H9 (cell line): ENCODE results near the gene NEK6. TPM values are rescaled to one million over a fixed set of nuclear protein-coding genes. Genes with fewer than 3 reads are reported as not detected.

Experiments
- DNase-seq: peaks from one replicate; pipeline ENCODE4 v3.0.0-alpha.2; 2017
- H2AFZ ChIP-seq: one replicate; pipeline ENCODE4 v1.6.1; 2013; ENCODE audit warnings: mild to moderate bottlenecking, low read length, control low read depth, moderate library complexity
- H2AK5ac ChIP-seq: 2 replicates; pipeline ENCODE4 v1.6.1; 2013; ENCODE audit warnings: low read length, control low read depth, mixed read lengths; ENCODE audit not compliant: insufficient read length
- H2BK120ac ChIP-seq: one replicate; pipeline ENCODE4 v1.6.1; 2013; ENCODE audit warnings: low read depth, mild to moderate bottlenecking, low read length, control low read depth, inconsistent platforms; ENCODE audit not compliant: poor library complexity, severe bottlenecking
- H2BK12ac ChIP-seq: 2 replicates; pipeline ENCODE4 v1.6.1; 2013; ENCODE audit warnings: low read length, control low read depth, mixed read lengths, low read depth; ENCODE audit not compliant: insufficient read length
- H2BK15ac ChIP-seq: 2 replicates; pipeline ENCODE4 v1.6.1; 2013; ENCODE audit warnings: low read depth, low read length, control low read depth
- H2BK20ac ChIP-seq: one replicate; pipeline ENCODE4 v1.6.1; 2013; ENCODE audit warnings: low read depth, mild to moderate bottlenecking, low read length, control low read depth, inconsistent platforms; ENCODE audit not compliant: poor library complexity, severe bottlenecking
- H2BK5ac ChIP-seq: 2 replicates; pipeline ENCODE4 v1.6.1; 2013; ENCODE audit warnings: low read length, control low read depth, mixed read lengths; ENCODE audit not compliant: insufficient read length
- H3K14ac ChIP-seq: 2 replicates; pipeline ENCODE4 v1.6.1; 2013; ENCODE audit warnings: low read length, control low read depth; ENCODE audit not compliant: insufficient read depth
- H3K18ac ChIP-seq: 2 replicates; pipeline ENCODE4 v1.6.1; 2013; ENCODE audit warnings: low read depth, mild to moderate bottlenecking, mixed read lengths, low read length, control low read depth; ENCODE audit not compliant: insufficient read length
- H3K23ac ChIP-seq: 2 replicates; pipeline ENCODE4 v1.6.1; 2013; ENCODE audit warnings: low read length, control low read depth, mixed read lengths, low read depth; ENCODE audit not compliant: insufficient read length
- H3K23me2 ChIP-seq: 2 replicates; pipeline ENCODE4 v1.6.1; 2013; ENCODE audit warnings: low read depth, mild to moderate bottlenecking, mixed read lengths, low read length, control low read depth; ENCODE audit not compliant: insufficient read length, poor library complexity, severe bottlenecking
- H3K27ac ChIP-seq: 2 replicates; pipeline ENCODE4 v1.5.1; 2013; ENCODE audit warnings: low read length, control low read depth, mixed read lengths, low read depth; ENCODE audit not compliant: insufficient read length
- H3K27me3 ChIP-seq: 2 replicates; pipeline ENCODE4 v1.6.1; 2013; ENCODE audit warnings: low read length, control low read depth, inconsistent platforms; ENCODE audit not compliant: insufficient read depth
- H3K4ac ChIP-seq: 2 replicates; pipeline ENCODE4 v1.6.1; 2013; ENCODE audit warnings: low read depth, mild to moderate bottlenecking, control low read depth, inconsistent platforms, low read length, moderate library complexity
- H3K4me1 ChIP-seq: 2 replicates; pipeline ENCODE4 v1.6.1; 2013; ENCODE audit warnings: low read length, control low read depth, inconsistent platforms; ENCODE audit not compliant: insufficient read depth
- H3K4me2 ChIP-seq: 2 replicates; pipeline ENCODE4 v1.6.1; 2013; ENCODE audit warnings: low read length, control low read depth, mixed read lengths; ENCODE audit not compliant: insufficient read length, insufficient read depth
- H3K56ac ChIP-seq: 2 replicates; pipeline ENCODE4 v1.6.1; 2013; ENCODE audit warnings: low read depth, mild to moderate bottlenecking, mixed read lengths, low read length, control low read depth; ENCODE audit not compliant: insufficient read length
- H3K79me1 ChIP-seq: 2 replicates; pipeline ENCODE4 v1.6.1; 2013; ENCODE audit warnings: low read depth, mild to moderate bottlenecking, moderate library complexity, low read length, control low read depth, inconsistent platforms; ENCODE audit not compliant: insufficient read depth, poor library complexity, severe bottlenecking
- H3K79me2 ChIP-seq: 2 replicates; pipeline ENCODE4 v1.6.1; 2013; ENCODE audit warnings: low read length, control low read depth, inconsistent platforms; ENCODE audit not compliant: insufficient read depth
- H3K9ac ChIP-seq: 2 replicates; pipeline ENCODE4 v1.6.1; 2013; ENCODE audit warnings: low read length, control low read depth, mixed read lengths; ENCODE audit not compliant: insufficient read length; ENCODE audit errors: extremely low read depth
- H3K9me3 ChIP-seq: one replicate; pipeline ENCODE4 v1.6.1; 2013; ENCODE audit warnings: low read depth, low read length, inconsistent platforms; ENCODE audit not compliant: control insufficient read depth
- H3T11ph ChIP-seq: one replicate; pipeline ENCODE4 v1.6.1; 2013; ENCODE audit warnings: mild to moderate bottlenecking, low read length, control low read depth, inconsistent platforms
- H4K20me1 ChIP-seq: one replicate; pipeline ENCODE4 v1.6.1; 2013; ENCODE audit not compliant: control insufficient read depth, insufficient read length, insufficient read depth
- H4K5ac ChIP-seq: 2 replicates; pipeline ENCODE4 v1.6.1; 2013; ENCODE audit warnings: low read depth, mild to moderate bottlenecking, mixed read lengths, low read length, control low read depth; ENCODE audit not compliant: insufficient read length
- H4K8ac ChIP-seq: replicated peaks from 2 replicates; pipeline ENCODE4 v1.6.1; 2013; ENCODE audit warnings: low read length, control low read depth, mixed read lengths, low read depth; ENCODE audit not compliant: insufficient read length
- H4K91ac ChIP-seq: 2 replicates; pipeline ENCODE4 v1.6.1; 2013; ENCODE audit warnings: low read depth, mild to moderate bottlenecking, moderate library complexity, mixed read lengths, low read length, control low read depth; ENCODE audit not compliant: insufficient read length
- H3K27ac Mint-ChIP-seq, 3 experiments: 2 replicates in 2 of 3; 3 replicates in 1 of 3; pipeline ENCODE4 v1.8.0; 2020 to 2021; ENCODE audit warnings: mixed read lengths in 3 of 3, mild to moderate bottlenecking in 1 of 3, moderate library complexity in 1 of 3
- H3K27me3 Mint-ChIP-seq: 2 replicates; pipeline ENCODE4 v1.8.0; 2021; ENCODE audit warnings: low read depth, mild to moderate bottlenecking, moderate library complexity, mixed read lengths
- H3K36me3 Mint-ChIP-seq, 3 experiments: 2 replicates in 2 of 3; 3 replicates in 1 of 3; pipeline ENCODE4 v1.8.0; 2020 to 2021; ENCODE audit warnings: low read depth in 3 of 3, mixed read lengths in 3 of 3; ENCODE audit not compliant: insufficient read depth in 1 of 3
- H3K4me1 Mint-ChIP-seq, 2 experiments: 2 replicates each; pipeline ENCODE4 v1.8.0; 2020; ENCODE audit warnings: mixed read lengths in 2 of 2
- H3K4me3 Mint-ChIP-seq, 2 experiments: 2 replicates in 1 of 2; 3 replicates in 1 of 2; pipeline ENCODE4 v1.8.0; 2020 to 2021; ENCODE audit warnings: mild to moderate bottlenecking in 2 of 2, mixed read lengths in 2 of 2, moderate library complexity in 1 of 2
- H3K9me3 Mint-ChIP-seq, 2 experiments: 2 replicates in 1 of 2; 3 replicates in 1 of 2; pipeline ENCODE4 v1.8.0; 2020; ENCODE audit warnings: mild to moderate bottlenecking in 2 of 2, mixed read lengths in 2 of 2, moderate library complexity in 1 of 2
- CTCF ChIP-seq: fragments of 200-600 bp; sonication (generic); conservative IDR thresholded peaks from 3 replicates; pipeline ENCODE4 v1.8.0; 2021; ENCODE audit warnings: antibody characterized with exemption, mild to moderate bottlenecking
- WGBS: extraction: QIAGEN DNeasy Blood & Tissue Kit; methylation state at CpG from one replicate; pipeline ENCODE4 v1.1.7; 2013; ENCODE audit warnings: missing lambda C conversion rate, low lambda C conversion rate, mixed read lengths; ENCODE audit not compliant: insufficient read length; ENCODE audit errors: extremely low coverage; 5-methylcytosine and 5-hydroxymethylcytosine counted together
- total RNA-seq: library from RNA; stranded (reverse); gene quantifications from 2 replicates; pipeline ENCODE4 v1.2.1, GENCODE V29; 2021

Gene NEK6
- total RNA-seq, 1 experiment from 2014 or later: 14.3 TPM

- Mint-ChIP-seq H3K36me3 (0 out of 7 replicates have a peak, but pooled peaks cover 0 to 4% (median 2%) of the 10 kb centered on the region in 3 experiments), H3K27me3 (no peaks in the 10 kb centered on the region), H3K4me1 (0 out of 4 replicates have a peak, but pooled peaks cover 0 to 4% of the 10 kb centered on the region in 2 experiments), H3K9me3 (no peaks in the 10 kb centered on the region), H3K27ac (peak overlapping the region in 2 of 3 experiments; percentile 55 to 75; a peak in 5 of 7 replicates), H3K4me3 (no peak overlapping the region)
- no peak for DNase-seq
- Histone ChIP-seq H3K23ac (no peak overlapping the region), H3K9me3 (no peaks in the 10 kb centered on the region), H3K27me3 (no peaks in the 10 kb centered on the region), H2BK120ac (no peak overlapping the region), H2BK20ac (no peak overlapping the region), H3T11ph (no peak overlapping the region), H3K23me2 (no peaks in the 10 kb centered on the region), H4K8ac (no peak overlapping the region), H3K9ac (no peak overlapping the region), H2BK5ac (no peak overlapping the region), H4K5ac (no peak overlapping the region), H3K4me2 (no peak overlapping the region), H2AK5ac (no peak overlapping the region), H3K4me1 (no peaks in the 10 kb centered on the region), H3K56ac (no peak overlapping the region), H3K79me1 (no peaks in the 10 kb centered on the region), H3K27ac (no peak overlapping the region), H2BK12ac (no peak overlapping the region), H2BK15ac (no peak overlapping the region), H3K4ac (no peak overlapping the region), H3K79me2 (no peaks in the 10 kb centered on the region), H4K20me1 (no peaks in the 10 kb centered on the region), H2AFZ (no peak overlapping the region), H3K18ac (no peak overlapping the region), H3K14ac (no peak overlapping the region), H4K91ac (no peak overlapping the region)
- WGBS: no CpG with 5 or more reads among the region's 13 CpGs
- no peak for TF ChIP-seq CTCF
These were observed 48.5 kb downstream of the NEK6 start for GRCh38 chr9:124306098-124306735.
